GM21515 (cell line): ENCODE measurements around the gene PDZD2.
"Not testable (repeated sequence)": the region's sequence is repeated elsewhere in the genome, so short reads cannot be mapped to it uniquely, and the experiment has no call there.

Source experiments
- ATAC-seq: cut with Tn5 transposase; IDR thresholded peaks from one replicate; pipeline ENCODE4 v1.9.1; 2021; ENCODE audit not compliant: unreplicated experiment

Gene PDZD2

DNA sequence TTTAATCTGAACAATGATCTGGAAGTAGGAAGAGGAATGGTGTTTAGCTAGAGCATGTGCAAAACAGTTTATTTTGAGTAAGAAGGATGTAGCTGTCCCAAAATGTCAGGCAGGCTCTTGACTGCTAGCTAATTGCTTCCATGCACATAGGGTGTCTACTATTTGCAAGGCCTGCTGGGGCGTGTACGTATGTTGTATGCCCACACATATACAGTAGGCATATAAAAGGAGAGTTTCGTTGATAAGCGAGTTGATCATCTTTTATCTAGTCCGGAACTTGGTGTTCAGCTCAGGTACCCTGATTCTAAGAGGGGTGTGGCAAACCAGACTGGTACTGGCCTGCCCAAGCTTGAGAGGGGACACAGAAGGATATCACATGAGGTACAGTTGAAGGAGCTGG, 358.0 kb downstream of the PDZD2 start:
- ATAC-seq = no peak

DNA sequence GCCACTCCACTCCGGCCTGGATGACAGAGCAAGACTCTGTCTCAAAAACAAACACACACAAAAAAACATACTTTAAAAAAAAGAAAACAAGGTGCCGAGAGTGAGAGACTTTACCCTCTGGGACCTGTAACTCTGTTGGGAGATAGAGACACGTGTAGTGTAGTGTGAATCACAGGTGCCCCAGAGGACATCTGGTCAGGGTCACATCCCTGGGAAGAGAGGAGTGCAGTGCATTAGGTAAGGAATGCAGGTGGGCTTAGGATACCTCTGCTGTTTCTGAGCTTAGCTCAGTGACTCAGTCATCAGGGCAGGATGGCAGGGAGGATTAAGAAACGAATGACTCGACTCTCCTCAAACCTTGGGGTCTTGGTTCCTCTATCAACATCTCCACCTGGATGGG, 360.5 kb downstream of the PDZD2 start:
- no peak for ATAC-seq

DNA sequence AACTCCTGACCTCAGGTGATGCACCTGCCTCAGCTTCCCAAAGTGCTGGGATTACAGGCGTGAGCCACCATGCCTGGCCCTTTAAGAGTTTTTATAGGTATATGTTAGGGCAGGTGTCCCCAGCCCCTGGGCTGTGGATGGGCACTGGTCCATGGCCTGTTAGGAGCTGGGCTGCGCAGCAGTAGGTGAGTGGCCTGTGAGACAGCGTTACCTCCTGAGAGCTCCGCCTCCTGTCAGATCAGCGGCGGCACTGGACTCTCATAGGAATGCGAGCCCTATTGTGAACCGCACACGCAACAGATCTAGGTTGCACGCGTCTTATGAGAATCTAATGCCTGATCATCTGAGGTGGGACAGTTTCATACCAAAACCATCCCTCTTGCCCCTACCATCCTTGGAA, 361.8 kb downstream of the PDZD2 start:
- ATAC-seq = no peak

DNA sequence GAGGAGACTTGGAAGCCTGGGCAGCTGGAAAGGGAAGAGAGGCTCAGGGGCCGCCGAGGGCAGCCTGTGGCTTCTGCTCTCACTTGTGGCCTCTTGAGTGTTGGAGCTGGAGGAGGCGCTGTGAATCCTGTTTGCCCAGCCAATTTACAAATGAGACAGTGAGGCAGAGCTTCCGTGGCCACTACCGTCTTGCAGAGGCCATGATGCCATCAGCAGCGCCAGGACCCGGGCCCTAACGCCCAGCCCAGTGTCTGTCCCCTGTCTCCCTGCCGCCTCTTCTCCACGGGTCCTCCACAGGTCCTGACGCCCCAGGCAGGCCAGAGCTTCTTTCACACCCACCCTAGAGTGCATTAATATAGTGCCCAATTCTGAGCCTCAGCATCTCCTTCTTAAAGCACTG, 362.4 kb downstream of the PDZD2 start:
- no peak for ATAC-seq

DNA sequence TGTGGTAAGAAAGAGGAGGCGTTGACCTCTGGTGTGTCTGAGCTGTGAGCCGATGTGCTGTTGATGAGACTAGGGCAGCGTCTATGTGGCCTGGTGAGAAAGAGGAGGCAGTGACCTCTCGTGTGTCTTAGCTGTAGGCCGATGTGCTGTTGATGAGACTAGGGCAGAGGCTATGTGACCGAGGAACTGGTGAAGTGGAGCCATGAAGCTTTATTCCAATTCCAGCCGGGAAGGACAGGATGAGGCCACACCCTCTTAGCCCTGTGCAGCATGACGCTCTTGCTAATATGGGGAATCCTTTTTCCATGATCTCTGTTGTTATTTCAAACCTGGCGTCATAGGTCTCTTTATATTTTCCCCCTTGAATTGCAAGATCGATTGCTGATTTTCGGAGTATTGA, 362.8 kb downstream of the PDZD2 start:
- no peak for ATAC-seq

DNA sequence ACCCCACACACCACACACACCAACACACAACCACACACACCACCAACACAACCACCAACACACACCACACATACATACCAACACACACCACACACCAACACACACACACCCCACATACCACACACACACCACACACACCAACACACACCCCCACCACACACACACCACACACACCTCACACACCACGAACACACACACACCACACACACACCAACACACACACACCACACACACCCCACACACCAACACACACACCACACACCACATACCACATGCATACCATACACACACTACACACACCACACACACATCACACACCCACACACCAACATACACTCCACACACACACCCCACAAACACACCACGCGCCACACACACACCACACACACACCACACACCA, 363.8 kb downstream of the PDZD2 start:
- ATAC-seq = no peak

DNA sequence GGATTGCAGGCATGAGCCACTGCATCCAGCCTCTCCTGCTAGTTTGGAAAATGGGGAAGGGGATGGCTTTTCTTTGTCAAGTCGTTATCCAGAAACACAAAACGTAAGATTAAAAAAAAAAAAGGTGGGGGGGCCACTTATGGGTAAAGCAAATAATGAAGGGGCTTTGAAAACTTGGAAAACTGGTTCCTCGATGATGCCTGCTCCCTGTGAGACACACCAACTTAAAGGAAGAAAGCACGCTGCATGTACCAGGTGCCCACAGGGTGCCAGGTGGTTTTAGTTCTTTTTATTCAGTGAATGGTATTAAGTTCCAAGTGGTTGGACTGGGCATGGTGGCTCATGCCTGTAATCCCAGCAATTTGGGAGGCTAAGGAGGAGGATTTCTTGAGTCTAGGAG, 365.1 kb downstream of the PDZD2 start:
- no peak for ATAC-seq

DNA sequence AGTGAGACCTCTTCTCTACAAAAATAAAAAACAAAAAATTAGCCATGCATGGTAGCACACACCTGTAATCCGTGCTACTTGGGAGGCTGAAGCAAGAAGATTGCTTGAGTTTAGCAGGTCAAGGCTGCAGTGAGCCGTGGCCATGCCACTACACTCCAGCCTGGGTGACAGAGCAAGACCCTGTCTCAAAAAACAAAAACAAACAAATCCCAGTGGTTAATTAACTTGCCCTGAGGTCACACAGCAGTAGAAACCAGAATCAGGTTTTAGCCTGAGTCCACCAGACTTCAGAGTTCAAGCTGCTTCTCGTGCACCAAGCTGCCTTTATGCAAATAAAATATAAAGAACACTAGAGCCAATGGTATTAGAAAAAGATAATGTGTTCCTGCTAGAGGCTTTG, 365.5 kb downstream of the PDZD2 start:
- ATAC-seq = peak; percentile 60

DNA sequence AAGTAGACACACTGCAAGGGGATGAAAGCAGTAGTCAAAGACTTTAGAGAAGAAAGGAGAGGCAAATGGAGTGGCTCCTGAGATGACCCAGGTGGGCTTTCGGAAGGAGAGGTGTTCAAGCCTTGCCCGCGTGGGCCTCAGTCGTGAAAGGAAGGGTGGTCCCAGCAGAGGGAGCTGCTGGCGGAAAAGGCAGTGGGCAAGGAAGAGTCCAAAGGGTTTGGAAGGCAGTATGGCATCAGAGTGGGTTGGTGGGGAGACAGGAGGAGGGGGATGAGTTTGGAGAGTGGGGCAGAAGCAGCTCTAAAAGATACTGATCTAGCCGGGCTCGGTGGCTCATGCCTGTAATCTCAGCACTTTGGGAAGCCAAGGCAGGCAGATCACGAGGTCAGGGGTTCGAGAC, 369.8 kb downstream of the PDZD2 start:
- ATAC-seq = no peak

DNA sequence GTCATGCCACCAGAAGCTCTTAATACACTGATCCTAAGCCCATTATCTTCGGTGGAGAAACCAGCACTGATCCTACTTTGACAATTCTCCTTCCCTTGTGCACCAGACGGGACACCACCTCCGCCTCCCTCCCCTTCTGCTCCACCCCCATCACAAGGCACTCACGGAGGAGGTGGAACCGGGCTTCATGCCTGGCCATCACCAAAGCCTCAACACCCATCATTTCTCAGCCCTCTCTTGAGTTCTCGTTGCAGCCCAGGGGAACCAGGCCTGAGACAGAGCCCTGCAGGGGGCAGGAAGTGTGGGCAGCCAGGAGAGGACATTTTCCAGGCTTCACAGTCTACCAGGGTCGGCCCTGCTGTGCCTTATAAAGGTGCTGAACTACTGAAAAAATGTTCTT, 374.7 kb downstream of the PDZD2 start:
- ATAC-seq = no peak

DNA sequence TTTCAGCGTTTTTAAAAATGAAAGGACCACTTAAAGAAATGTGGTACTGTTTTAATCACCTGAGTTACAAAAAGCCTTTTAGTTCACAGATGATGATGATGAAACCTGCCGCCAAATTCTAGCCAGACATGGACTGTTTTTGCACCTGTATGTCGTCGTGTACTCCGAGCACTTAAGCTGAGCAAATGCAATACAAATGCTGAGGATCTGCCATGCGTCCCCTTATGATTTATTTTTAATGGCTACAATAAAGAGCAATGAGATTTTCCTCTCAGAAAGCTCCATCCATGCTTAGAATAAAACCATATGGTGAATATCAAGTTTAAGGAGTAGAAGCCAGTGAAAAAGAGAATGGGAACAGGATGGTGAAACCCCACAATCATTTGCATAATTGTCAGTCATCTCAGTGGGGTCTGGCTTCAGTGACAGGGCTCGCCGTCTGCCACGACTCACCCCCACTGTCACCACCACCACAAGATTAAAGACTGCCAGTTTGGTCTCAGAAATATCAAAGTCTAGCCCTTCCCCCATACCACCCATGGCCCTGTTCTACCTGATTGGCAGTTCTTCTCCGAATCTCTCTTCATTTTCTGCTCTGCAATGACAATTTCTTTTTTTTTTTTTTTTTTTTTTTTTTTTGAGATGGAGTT, 375.3 kb downstream of the PDZD2 start:
- ATAC-seq = no peak

DNA sequence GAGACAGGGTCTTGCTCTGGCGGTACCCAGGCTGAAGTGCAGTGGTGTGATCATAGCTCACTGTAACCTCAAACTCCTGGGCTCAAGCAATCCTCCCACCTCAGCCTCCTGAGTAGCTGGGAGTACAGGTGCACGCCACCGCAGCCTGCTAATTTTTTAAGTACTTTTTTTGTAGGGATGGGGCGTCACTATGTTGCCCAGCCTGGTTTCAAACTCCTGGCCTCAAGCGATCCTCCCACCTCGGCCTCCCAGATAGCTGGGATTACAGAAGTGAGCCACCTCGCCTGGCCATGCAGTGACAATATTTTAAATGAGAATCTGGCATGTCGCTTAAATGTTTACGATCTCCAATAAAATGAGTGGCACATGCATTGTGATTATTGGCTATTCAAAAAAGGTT, 376.3 kb downstream of the PDZD2 start:
- ATAC-seq = not testable (repeated sequence)

DNA sequence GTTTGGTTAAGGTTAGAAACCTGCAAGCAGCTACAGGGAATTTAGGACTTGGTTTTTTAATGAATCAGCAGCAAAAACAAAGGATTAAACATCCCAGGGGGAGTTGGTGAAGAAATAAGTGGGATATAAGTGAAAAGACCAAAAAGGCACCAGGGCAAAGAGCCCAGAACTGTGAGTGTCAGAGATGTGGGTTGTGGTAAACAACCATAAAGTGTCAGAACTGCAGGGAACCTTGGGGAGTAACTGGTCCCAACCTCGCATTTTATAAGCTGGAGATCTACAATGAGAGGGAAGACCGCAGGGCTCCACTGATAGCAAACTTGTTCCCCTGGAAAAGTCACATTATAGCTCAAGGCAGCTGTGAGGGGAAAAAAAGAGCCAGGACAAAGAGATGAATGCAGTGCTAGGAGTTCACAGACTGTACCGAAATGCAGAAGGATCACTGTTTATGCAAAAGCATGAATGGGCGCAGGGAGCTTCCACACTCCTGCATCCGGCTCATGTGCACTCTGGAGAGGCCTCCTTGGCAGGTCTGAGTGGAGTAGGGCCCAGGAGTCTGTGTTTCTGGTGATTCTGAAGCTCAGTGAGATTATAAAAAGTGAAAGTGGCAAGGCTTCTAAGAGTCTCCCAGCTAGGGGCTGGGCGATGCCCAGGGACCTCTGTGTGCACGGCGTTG, 378.9 kb downstream of the PDZD2 start:
- ATAC-seq = no peak

DNA sequence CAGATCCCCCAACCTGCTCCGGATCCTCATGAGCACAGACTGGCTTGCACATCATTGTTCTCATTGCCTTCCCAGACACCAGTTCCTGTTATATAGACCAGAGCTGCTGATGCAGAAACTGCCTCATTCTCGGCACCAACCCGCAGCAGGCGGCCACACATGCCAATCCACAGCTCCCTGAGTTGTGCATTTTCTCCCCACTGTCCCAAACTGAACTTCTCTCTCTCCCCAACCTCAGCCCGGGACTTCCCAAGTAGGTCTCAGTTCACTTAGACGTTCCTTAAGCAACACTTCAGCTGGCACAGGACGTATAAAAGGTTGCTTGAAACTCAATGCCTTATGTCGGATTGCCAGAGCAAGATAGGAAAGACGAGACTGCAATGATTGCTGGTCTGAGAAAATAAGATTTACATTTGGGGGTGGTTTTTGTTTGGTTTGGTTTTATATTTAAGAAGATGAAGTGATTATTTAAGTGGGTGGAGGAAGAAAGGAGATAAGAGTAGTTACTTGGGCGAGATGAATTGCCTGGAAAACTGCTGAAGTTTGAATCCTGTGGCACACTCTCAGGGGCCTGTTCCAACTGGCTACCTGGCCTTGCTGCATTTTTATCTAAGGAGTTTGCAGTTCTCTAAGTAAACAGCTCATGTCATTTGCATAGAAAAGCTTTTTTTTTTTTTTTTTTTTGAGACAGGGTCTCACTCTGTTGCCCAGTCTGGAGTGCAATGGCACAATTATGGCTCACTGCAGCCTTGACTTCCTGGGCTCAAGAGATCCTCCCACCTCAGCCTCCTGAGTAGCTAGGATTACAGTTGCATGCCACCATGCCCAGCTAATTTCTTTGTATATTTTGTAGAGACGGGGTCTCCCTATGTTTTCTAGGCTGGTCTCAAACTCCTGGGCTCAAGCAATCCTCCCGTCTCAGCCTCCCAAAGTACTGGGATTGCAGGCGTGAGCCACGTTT, 379.8 kb downstream of the PDZD2 start:
- no peak for ATAC-seq

DNA sequence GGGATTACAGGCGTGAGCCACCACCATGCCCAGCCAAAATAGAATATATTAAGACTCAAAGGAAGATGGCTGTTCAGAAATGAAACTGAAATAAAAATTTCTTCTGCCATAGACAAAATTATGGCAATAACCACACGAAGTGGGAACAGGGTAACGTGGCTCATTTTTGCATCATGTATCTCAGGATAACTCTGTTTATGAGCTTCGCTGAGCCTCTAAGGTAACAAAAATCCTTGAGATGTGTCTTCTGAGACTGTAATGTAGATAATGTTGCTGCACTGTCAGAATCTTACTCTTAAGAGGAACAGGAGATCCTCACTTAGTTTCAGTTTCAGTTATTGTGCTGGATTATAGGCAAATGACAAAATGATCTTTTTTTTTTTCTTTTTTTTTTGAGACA, 381.3 kb downstream of the PDZD2 start:
- ATAC-seq = peak; percentile 81

DNA sequence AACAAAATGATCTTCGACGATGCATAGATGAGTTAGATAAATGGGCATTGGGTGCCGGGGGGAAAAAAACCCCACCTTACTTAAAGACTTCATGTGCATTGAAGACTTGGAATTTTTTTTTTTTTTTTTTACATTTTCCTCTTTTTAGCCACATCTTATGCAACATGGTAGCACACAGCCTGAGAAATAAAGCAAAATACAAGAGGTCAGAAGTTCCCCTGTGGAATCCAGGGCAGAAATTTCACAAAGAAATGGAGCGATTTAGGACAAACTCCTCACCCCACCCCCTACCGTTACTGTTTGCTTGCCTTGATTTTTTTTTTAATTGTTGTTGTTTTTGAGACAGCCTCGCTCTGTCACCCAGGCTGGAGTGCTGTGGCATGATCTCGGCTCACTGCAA, 382.0 kb downstream of the PDZD2 start:
- no peak for ATAC-seq

DNA sequence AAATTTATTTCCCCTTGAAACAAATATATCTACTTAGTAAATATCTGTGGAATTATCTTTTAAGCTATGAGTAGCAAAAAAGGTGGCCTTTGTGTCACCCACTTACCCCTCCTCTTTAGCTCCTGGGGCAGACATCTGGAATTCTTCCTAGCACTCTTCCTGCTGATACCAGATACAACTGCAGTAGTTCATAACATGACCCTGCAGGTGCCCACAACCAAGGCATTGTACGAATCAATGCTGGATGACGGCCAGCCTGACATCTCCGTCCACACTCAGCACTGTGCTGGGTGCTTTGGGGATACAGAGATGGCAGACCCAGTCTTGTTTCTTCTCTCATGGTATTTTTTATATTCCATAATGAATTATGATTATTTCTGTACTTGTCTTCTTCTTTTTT, 382.8 kb downstream of the PDZD2 start:
- ATAC-seq = no peak

DNA sequence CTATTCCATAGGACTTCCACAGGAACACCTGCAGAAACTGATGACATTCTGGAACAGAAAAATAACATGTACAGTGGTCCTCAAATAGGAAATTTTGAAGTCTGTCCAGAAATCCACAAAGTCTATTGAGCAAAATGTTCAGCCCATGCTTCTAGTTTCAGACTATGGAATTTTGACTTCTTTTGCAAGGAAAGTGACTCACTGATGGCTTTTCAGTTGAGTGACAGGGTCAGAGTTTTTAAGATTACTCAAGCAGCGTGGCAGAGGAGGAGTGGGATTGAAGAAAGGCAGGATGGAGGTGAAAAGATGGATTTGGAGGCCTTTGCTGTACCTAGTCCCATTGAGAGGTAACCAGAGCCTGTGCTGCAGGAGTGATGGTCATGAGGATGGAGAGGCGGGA, 383.7 kb downstream of the PDZD2 start:
- no peak for ATAC-seq

DNA sequence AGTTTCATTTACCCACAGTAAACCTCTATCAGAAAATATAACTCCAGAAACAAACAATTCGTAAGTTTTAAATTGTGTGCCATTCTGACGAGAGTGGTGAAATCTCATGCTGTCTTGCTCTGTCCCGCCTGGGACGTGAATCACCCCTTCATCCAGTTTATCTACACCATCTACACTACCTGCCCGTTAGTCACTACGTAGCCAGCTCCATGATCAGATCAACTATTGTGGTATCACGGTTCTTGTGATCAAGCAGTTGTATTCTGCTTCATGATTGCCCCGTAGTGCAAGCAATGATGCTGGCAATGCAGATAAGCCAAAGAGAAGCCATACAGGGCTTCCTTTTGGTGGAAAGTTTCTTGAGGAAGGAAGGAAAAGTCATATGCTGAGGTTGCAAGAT, 384.9 kb downstream of the PDZD2 start:
- ATAC-seq = no peak

DNA sequence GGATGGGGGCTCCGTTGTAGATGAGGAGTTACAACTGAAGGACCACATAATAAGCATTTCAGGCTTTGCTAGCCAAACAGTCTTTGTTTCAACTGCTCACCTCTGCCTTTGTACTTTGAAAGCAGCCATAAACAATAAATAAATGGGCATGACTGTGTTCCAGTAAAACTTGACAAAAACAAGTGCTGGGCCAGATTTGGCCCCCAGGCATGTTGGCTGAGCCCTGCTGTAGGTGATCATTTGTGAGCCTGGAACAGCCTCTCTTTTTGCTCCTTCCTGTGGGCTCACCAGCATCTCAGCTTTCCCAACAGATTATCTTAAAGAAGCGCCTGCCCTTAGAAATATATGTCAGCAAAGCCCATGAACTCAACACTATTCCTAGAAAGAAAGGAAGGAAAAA, 385.8 kb downstream of the PDZD2 start:
- no peak for ATAC-seq

DNA sequence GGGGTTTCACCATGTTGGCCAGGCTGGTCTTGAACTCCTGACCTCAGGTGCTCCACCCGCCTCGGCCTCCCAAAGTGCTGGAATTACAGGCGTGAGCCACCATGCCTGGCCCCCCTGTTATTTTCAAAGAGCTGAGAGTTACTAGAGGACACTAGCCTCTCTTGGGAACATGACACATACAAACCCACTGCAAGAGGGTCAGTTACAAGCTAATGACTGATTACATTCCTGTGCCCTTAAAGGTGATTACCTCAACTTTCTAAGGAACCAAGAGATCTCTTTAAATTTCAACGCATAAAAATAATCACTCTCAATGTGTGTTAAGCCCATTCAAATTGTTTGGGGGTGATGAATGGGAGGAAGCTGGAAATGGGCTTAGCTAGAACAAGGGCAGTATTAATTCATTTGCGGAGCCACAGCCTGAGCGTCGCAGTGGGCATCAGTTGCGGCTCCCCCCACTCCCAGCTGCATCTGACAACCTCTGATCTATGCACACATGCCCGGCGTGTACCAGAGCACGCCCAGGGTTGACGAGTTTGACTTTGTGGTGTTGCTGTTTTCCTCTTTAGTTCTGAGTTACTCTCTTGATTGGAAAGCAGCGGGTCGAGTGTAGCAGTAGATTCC, 388.3 kb downstream of the PDZD2 start:
- ATAC-seq = no peak
